Neural cell (in vitro differentiated cells): ENCODE results near the gene MT3.

ENCODE experiments used
- EZH2 ChIP-seq: fragments of 200-600, 300-800 bp; shearing (Covaris generic), sonication (generic); IDR thresholded peaks from 2 replicates; pipeline ENCODE4 v1.6.1; 2014; ENCODE audit warnings: antibody characterized with exemption, low read length, borderline replicate concordance, mild to moderate bottlenecking; ENCODE audit not compliant: insufficient read depth, poor library complexity, severe bottlenecking
- TF ChIP-seq, protein P1 (sequence below): fragments of 450-650 bp; IDR thresholded peaks from 2 replicates; pipeline ENCODE4 v1.5.1; 2014; ENCODE audit warnings: antibody characterized with exemption, mild to moderate bottlenecking, moderate library complexity; ENCODE audit not compliant: poor library complexity, severe bottlenecking

DNA sequence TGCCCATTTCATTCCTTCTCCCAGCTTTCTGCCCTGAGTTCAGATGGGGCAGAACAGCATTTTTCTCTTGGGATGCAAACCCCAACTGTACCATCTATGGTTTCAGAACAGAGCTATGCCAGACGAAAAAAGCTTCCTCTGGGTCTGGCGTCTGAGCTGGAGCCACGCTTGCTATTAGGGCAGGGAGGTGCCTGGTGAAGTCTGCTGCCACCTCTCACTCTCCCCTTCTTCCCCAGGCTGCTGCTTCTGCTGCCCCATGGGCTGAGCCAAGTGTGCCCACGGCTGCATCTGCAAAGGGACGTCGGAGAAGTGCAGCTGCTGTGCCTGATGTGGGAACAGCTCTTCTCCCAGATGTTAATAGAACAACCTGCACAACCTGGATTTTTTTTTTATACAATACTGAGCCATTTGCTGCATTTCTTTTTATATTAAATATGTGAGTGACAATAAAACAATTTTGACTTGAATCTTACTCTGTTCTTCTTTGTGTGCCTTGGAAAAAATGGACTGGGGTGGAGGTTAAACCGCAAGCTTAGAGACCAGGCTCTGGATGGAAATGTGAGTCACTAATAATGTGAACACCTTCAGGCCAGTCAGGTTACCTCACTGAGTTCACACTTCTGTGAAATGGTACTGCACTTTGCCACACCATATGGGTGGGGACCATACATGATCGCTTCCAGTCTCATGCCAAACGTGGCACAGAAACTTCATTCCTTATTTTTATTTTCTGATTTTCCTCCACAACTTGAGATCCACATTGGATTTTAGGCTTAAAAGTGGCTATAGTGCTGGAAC, 47.5 kb downstream of the MT3 start:
- TF ChIP-seq, protein P1, sequence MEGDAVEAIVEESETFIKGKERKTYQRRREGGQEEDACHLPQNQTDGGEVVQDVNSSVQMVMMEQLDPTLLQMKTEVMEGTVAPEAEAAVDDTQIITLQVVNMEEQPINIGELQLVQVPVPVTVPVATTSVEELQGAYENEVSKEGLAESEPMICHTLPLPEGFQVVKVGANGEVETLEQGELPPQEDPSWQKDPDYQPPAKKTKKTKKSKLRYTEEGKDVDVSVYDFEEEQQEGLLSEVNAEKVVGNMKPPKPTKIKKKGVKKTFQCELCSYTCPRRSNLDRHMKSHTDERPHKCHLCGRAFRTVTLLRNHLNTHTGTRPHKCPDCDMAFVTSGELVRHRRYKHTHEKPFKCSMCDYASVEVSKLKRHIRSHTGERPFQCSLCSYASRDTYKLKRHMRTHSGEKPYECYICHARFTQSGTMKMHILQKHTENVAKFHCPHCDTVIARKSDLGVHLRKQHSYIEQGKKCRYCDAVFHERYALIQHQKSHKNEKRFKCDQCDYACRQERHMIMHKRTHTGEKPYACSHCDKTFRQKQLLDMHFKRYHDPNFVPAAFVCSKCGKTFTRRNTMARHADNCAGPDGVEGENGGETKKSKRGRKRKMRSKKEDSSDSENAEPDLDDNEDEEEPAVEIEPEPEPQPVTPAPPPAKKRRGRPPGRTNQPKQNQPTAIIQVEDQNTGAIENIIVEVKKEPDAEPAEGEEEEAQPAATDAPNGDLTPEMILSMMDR, result no peak
- TF ChIP-seq EZH2, result no peak
